Jurkat, Clone E6-1 (cell line): Measurements from ENCODE around the gene RBM11.

Experiments used
- DNase-seq: peaks from one replicate; pipeline ENCODE4 v3.0.0-alpha.2; 2011; ENCODE audit warnings: low read depth, low spot score
- H3K4me3 ChIP-seq: 2 replicates; pipeline ENCODE4 v1.5.1; 2011; ENCODE audit warnings: mild to moderate bottlenecking, low read length, control low read depth, moderate library complexity

RBM11 gene

DNA sequence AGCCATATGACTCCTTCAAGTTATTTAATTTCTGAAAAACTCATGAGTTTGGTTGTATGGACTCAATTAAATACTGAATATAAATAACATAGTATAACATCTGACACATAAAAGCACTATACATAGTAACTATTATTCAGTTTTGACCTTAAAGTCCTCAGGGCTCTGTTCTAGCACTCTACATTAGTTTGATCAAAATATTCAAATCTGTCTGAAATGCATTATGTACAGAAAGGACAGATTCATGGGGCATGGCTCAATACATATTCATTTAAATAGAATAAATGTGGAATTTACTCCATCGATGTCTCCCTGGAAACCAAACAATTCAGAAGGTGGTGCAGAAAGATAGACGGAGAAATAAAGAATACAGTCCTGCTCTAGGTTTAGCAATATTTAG, 49.1 kb downstream of the RBM11 start:
- no peak overlapping the region for H3K4me3 ChIP-seq
- no peak for DNase-seq

- H3K4me3 ChIP-seq = no peak overlapping the region
- no peak for DNase-seq
Measured at GRCh38 chr21:14267076-14267475, 51.1 kb downstream of the RBM11 start.

DNA sequence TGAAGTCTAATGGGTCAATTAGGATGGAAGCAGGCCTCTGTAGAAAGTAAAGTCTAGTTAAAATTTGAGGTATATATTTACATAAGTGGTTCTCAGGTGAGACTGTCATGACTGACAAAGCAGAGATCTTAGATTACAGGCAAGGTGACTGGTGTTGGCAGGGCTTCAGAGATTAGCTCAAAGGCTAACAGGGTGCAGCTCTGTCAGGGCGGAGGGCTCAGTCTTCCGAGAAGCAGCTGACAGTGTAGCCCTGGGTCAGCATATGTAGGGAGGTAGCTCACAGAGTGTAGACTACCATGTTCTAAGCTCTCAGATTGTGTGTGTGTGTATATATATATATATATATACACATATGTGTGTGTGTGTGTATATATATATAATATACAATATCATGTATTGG, 54.7 kb downstream of the RBM11 start:
- no peak overlapping the region for H3K4me3 ChIP-seq
- DNase-seq = no peak

DNA sequence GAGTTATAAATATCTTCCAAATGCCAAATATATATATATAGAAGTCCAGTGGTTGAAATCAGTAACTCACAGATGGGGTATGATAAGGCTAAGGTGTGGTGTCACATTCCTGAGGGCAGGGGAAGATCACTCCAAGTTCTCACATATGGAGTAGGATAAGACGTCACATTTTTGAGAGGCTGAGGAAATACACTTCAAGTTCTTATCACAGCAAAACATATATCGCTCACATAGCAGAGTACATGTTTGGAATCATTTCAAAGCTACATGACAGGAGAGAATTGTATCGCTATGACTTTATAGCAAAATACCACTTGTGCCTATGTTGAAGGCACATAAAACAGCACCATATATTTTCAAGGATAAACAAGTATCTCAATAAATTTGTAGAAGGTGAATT, 55.1 kb downstream of the RBM11 start:
- DNase-seq = no peak
- H3K4me3 ChIP-seq = no peak overlapping the region

GRCh38 chr21:14271641-14272040, 55.7 kb downstream of the RBM11 start:
- no peak for DNase-seq
- no peak overlapping the region for H3K4me3 ChIP-seq

DNA sequence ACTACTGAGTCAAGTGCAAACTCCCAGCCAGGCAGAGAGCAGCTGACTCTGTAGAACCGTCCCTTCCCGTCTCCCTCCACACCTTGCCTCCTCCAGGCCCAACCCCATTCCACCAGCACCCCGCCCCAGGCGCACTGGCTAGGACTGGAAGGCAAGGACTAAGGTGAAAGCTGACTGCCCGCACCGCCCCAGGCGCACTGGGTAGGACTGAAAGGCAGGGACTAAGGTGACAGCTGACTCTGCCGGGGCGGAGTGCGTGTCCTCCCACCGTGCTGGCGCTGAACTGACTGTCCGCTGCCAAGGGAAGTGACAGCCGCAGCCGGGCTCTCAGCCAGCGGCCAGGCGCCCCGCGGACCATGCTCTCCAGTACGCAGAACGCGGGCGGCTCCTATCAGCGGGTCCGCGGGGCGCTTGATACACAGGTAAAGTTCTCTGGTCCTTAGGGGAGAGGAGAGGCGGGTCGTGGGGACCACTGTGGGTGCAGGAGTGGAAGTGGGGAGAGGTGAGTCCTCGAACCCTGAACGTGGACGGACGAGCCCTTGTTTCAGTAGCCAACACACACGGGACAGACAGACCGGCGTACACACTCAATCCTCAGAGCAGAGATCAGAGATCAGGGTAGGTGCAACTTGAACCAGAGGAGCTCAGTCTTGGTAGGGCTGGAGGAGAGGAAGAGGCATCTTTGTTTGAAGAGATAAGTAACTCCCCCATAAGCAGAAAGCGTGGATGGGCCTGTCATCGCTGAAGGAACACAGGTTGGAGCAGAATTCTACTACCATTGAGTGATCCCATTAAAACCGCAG, 58.0 kb downstream of the RBM11 start:
- DNase-seq = no peak
- H3K4me3 ChIP-seq = no peak overlapping the region

DNA sequence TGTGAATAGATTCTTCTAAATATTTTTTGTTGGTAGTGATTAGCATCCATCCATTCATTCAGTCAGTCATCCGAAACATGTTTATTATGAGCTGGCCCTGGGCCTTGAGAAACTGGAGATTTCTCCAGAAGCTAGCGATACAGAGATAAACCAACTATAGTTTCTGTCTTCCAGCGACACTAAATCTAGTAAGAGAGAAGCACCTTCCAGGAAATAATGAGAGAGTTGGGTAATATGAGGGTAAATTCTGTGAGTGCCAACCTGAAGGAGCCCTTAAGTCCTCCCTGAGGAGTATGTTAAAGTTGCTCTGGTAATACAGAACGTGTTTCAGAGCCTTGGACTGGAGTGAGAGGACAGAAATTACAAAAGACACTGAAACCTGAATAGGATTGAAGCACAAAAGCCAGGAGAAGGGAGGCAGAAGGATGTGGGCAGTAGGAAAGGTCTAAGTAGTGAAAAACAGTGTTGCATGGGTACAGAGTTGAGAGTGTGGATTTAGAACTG, 59.8 kb downstream of the RBM11 start:
- H3K4me3 ChIP-seq = no peak overlapping the region

More for the DNA sequence above, 59.8 kb downstream of the RBM11 start:
- DNase-seq = no peak
